ENCODE results near the gene PPOX. TPM values are rescaled to one million over a fixed set of nuclear protein-coding genes. Genes with fewer than 3 reads are reported as not detected.

The PPOX gene
- total and polyA plus RNA-seq, 2 experiments from 2014 or later: 26.5 to 39.6 TPM

- no peak for TF ChIP-seq REST (IDR thresholded peaks at IDR 0.05; ENCODE audit: unreplicated experiment)
- no peak for TF ChIP-seq JUNB (IDR thresholded peaks at IDR 0.05; ENCODE audit: unreplicated experiment)
- no peak for TF ChIP-seq NANOG (IDR thresholded peaks at IDR 0.05; ENCODE audit: borderline replicate concordance)
- no peak for TF ChIP-seq EZH2phosphoT487 (IDR thresholded peaks at IDR 0.05; ENCODE audit: unreplicated experiment)
Measured at GRCh38 chr1:161214369-161214768, 48.1 kb downstream of the PPOX start (continued).

- Histone ChIP-seq H3K27me3 (ENCODE audit: insufficient read depth) (no peaks in the 10 kb centered on the region), H3K4me3 (no peak within 1 kb of the TSS), H3K36me3 (ENCODE audit: insufficient read depth) (peaks cover 45% of the 10 kb centered on the region), H3K9me2 (ENCODE audit: insufficient read depth) (no peaks in the 10 kb centered on the region), H3K4me1 (ENCODE audit: insufficient read depth) (peaks cover 25% of the 10 kb centered on the region), H2AFZ (no peak within 1 kb of the TSS), H4K20me1 (replicated peaks; ENCODE audit: insufficient read depth) (peaks cover 6% of the 10 kb centered on the region; the same call in 1 of the 2 replicates), H3F3A (replicated peaks; ENCODE audit: low read depth) (peaks cover 24% of the 10 kb centered on the region), H3K79me2 (replicated peaks; ENCODE audit: insufficient read depth) (no peaks in the 10 kb centered on the region), H3K27ac (ENCODE audit: low read depth) (no peak within 1 kb of the TSS), H3K4me2 (no peak within 1 kb of the TSS)
- ATAC-seq (no peak), DNase-seq (ENCODE audit: low spot score) (no peak)
- peaks cover 18% of the 10 kb centered on the region for H3K27me3 Mint-ChIP-seq (ENCODE audit: insufficient read depth, low read depth, poor library complexity)
- H3K4me3 Mint-ChIP-seq: no peak within 1 kb of the TSS; the same call in 2 of the 3 replicates
- H3K36me3 Mint-ChIP-seq (ENCODE audit: low read depth): peaks cover 50% of the 10 kb centered on the region
- H3K27ac Mint-ChIP-seq: no peak within 1 kb of the TSS; the same call in 1 of the 2 replicates
- no peaks in the 10 kb centered on the region; the same call in 2 of the 3 replicates for H3K9me3 Mint-ChIP-seq
- peaks cover 31% of the 10 kb centered on the region for H3K4me1 Mint-ChIP-seq
- TF ChIP-seq ZNF331 (CRISPR knock-in tag; IDR thresholded peaks at IDR 0.05; ENCODE audit: low read depth): no peak
- TF ChIP-seq ZNF114 (CRISPR knock-in tag; IDR thresholded peaks at IDR 0.05): no peak
- TF ChIP-seq ZNF462 (CRISPR knock-in tag; IDR thresholded peaks at IDR 0.05): no peak
- no peak for TF ChIP-seq CTCF (conservative IDR thresholded peaks at IDR 0.05; ENCODE audit: low read depth in 2 of 2)
- TF ChIP-seq EZH2 (IDR thresholded peaks at IDR 0.05; ENCODE audit: low read depth, unreplicated experiment): no peak
- no peak for TF ChIP-seq POLR2AphosphoS5 (IDR thresholded peaks at IDR 0.05; ENCODE audit: low read depth)
- no peak for TF ChIP-seq REST (IDR thresholded peaks at IDR 0.05; ENCODE audit: unreplicated experiment)
Measured at GRCh38 chr1:161215076-161215475, 48.9 kb downstream of the PPOX start, which contains the start of gene FCER1G. FCER1G (plus strand) TSS chr1:161215295; CDS start chr1:161215322, 27 bp downstream.
